SK-N-SH treated with all-trans-retinoic acid at 6 μM for 48 hours (cell line): ENCODE results near the gene CAPG.

Experiments used
- ARNTL ChIP-seq: fragments of 450-650 bp; formaldehyde crosslinking; IDR thresholded peaks from 2 replicates; pipeline ENCODE4 v1.5.0; 2020; ENCODE audit warnings: low read depth, mild to moderate bottlenecking, moderate library complexity, borderline replicate concordance
- CREB5 ChIP-seq: fragments of 250-450 bp; sonication (Bioruptor Pico); IDR thresholded peaks from 2 replicates; pipeline ENCODE4 v1.5.1; 2020; ENCODE audit warnings: low read depth, mild to moderate bottlenecking, moderate library complexity
- ESRRG ChIP-seq: fragments of 250-450 bp; sonication (Bioruptor Pico); IDR thresholded peaks from 2 replicates; pipeline ENCODE4 v1.6.1; 2021; ENCODE audit warnings: mild to moderate bottlenecking
- GLIS3 ChIP-seq: fragments of 250-450 bp; sonication (Bioruptor Pico); IDR thresholded peaks from 2 replicates; pipeline ENCODE4 v1.5.0; 2020; ENCODE audit warnings: mild to moderate bottlenecking, moderate library complexity
- ISL1 ChIP-seq: fragments of 250-450 bp; sonication (Bioruptor Pico); IDR thresholded peaks from 2 replicates; pipeline ENCODE4 v2.1.2; 2022; ENCODE audit warnings: mild to moderate bottlenecking, moderate library complexity
- OSR1 ChIP-seq: fragments of 250-450 bp; sonication (Bioruptor Pico); IDR thresholded peaks from 2 replicates; pipeline ENCODE4 v1.8.0; 2022; ENCODE audit warnings: moderate library complexity, mild to moderate bottlenecking, inconsistent platforms
- PPARA ChIP-seq: fragments of 250-450 bp; sonication (Bioruptor Pico); IDR thresholded peaks from 2 replicates; pipeline ENCODE4 v1.5.0; 2020; ENCODE audit warnings: mild to moderate bottlenecking, borderline replicate concordance
- RARB ChIP-seq: fragments of 250-450 bp; sonication (Bioruptor Pico); IDR thresholded peaks from 2 replicates; pipeline ENCODE4 v1.8.0; 2021; ENCODE audit warnings: mild to moderate bottlenecking, moderate library complexity
- TOX ChIP-seq: fragments of 250-450 bp; sonication (Bioruptor Pico); IDR thresholded peaks from 2 replicates; pipeline ENCODE4 v1.8.0; 2021; ENCODE audit warnings: mild to moderate bottlenecking, moderate library complexity, borderline replicate concordance
- ZC3H10 ChIP-seq: fragments of 250-450 bp; sonication (Bioruptor Pico); IDR thresholded peaks from 2 replicates; pipeline ENCODE4 v1.5.1; 2021; ENCODE audit warnings: mild to moderate bottlenecking, moderate library complexity
- ZFP30 ChIP-seq: fragments of 450-650 bp; formaldehyde crosslinking; IDR thresholded peaks from 2 replicates; pipeline ENCODE4 v1.5.0; 2022; ENCODE audit warnings: mild to moderate bottlenecking, moderate library complexity
- TF ChIP-seq, protein P1 (sequence below): fragments of 250-450 bp; sonication (Bioruptor Pico); IDR thresholded peaks from 2 replicates; pipeline ENCODE4 v1.5.0; 2020; ENCODE audit warnings: mild to moderate bottlenecking, moderate library complexity
- TF ChIP-seq, protein P2 (sequence below): fragments of 250-450 bp; sonication (Bioruptor Pico); IDR thresholded peaks from 2 replicates; pipeline ENCODE4 v1.8.0; 2020; ENCODE audit warnings: mild to moderate bottlenecking, moderate library complexity, borderline replicate concordance

DNA sequence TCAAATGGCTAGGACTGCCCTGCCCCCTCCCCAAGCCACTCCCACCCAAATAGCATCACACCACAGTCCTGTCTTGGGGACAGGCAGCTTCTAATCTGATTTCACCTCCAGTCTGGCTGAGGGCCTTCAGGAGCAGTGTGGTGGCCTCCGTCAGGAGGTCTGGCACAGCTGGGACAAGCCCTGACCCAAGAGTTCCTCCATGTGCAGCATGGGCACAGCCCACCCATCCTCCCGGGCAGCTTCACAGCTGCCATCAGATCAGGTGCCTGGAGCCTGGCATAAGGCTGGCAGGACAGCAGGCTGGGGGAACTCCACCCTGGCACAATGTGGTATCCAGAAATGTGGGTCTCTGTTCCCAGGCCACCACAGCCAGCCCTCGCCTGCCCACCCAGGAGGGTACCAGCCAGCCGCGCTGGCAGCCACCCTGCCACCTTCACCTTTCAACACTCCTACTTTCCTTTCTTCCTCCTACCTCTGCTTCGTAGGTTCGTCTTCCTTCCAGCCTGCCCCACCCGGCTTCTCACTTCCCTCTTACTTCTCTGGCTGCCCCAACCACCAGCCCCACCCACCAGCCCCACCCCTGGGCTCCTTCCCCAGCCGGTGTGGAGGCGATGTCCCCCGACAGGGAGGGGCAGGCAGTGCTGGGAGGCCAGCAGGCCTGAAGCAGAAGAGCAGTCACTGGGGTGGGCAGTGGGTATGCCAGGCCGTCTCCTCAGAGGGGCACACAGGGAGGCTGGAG, at the start of gene CAPG:
- TF ChIP-seq RARB, result no peak
- no peak for TF ChIP-seq GLIS3 (CRISPR knock-in tag)
- no peak for TF ChIP-seq ARNTL
- no peak for TF ChIP-seq ISL1 (CRISPR knock-in tag)
- no peak for TF ChIP-seq OSR1 (CRISPR knock-in tag)
- TF ChIP-seq ESRRG (CRISPR knock-in tag), result no peak
- TF ChIP-seq, protein P1, sequence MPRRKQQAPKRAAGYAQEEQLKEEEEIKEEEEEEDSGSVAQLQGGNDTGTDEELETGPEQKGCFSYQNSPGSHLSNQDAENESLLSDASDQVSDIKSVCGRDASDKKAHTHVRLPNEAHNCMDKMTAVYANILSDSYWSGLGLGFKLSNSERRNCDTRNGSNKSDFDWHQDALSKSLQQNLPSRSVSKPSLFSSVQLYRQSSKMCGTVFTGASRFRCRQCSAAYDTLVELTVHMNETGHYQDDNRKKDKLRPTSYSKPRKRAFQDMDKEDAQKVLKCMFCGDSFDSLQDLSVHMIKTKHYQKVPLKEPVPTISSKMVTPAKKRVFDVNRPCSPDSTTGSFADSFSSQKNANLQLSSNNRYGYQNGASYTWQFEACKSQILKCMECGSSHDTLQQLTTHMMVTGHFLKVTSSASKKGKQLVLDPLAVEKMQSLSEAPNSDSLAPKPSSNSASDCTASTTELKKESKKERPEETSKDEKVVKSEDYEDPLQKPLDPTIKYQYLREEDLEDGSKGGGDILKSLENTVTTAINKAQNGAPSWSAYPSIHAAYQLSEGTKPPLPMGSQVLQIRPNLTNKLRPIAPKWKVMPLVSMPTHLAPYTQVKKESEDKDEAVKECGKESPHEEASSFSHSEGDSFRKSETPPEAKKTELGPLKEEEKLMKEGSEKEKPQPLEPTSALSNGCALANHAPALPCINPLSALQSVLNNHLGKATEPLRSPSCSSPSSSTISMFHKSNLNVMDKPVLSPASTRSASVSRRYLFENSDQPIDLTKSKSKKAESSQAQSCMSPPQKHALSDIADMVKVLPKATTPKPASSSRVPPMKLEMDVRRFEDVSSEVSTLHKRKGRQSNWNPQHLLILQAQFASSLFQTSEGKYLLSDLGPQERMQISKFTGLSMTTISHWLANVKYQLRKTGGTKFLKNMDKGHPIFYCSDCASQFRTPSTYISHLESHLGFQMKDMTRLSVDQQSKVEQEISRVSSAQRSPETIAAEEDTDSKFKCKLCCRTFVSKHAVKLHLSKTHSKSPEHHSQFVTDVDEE (CRISPR knock-in tag), result no peak
- TF ChIP-seq, protein P2, sequence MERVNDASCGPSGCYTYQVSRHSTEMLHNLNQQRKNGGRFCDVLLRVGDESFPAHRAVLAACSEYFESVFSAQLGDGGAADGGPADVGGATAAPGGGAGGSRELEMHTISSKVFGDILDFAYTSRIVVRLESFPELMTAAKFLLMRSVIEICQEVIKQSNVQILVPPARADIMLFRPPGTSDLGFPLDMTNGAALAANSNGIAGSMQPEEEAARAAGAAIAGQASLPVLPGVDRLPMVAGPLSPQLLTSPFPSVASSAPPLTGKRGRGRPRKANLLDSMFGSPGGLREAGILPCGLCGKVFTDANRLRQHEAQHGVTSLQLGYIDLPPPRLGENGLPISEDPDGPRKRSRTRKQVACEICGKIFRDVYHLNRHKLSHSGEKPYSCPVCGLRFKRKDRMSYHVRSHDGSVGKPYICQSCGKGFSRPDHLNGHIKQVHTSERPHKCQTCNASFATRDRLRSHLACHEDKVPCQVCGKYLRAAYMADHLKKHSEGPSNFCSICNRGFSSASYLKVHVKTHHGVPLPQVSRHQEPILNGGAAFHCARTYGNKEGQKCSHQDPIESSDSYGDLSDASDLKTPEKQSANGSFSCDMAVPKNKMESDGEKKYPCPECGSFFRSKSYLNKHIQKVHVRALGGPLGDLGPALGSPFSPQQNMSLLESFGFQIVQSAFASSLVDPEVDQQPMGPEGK, result no peak
- no peak for TF ChIP-seq CREB5
- no peak for TF ChIP-seq ZC3H10
- TF ChIP-seq TOX (CRISPR knock-in tag), result no peak
- TF ChIP-seq PPARA, result no peak
- no peak for TF ChIP-seq ZFP30 (CRISPR knock-in tag)
